K562 (cell line): ENCODE measurements around the gene MYOCD. TPM values are rescaled to one million over a fixed set of nuclear protein-coding genes. Genes with fewer than 3 reads are reported as not detected.

ENCODE experiments used
- ATAC-seq: fragments of 200-7000 bp; cut with Tn5 transposase; 3 replicates; pipeline ENCODE4 v1.9.1; 2020; ENCODE audit warnings: moderate library complexity
- BruUV-seq: library from RNA; stranded (reverse); fragments of 400-500 nt; replicated peaks from 2 replicates; lab custom pipeline; 2021; lab: Mats Ljungman, UMichigan
- CTCF ChIA-PET: fragments of 300-600 bp; formaldehyde crosslinking; extraction: SDS; loops from one replicate; lab custom pipeline; 2021; ENCODE audit warnings: low intra/inter-chr PET ratio; lab: Yijun Ruan, JAX
- POLR2A ChIA-PET: fragments of 300-600, 350-650 bp; sonication (Branson Sonifier 250); formaldehyde crosslinking; extraction: SDS; loops from one replicate; lab custom pipeline; 2021; ENCODE audit warnings: antibody characterized with exemption, inconsistent platforms; lab: Yijun Ruan, JAX
- DNase-seq, 4 experiments: peaks; one replicate each; pipeline versions ENCODE4 v3.0.0 to v3.0.0-alpha.2; 2011 to 2018; ENCODE audit warnings: low spot score in 3 of 4, mixed read lengths in 3 of 4; ENCODE audit errors: extremely low read depth in 1 of 4
- FAIRE-seq: peaks from 2 replicates; lab custom pipeline; 2011; peaks lifted over from hg19 to GRCh38; lab: Jason Lieb, UNC
- H2AFZ ChIP-seq: 2 replicates; pipeline ENCODE4 v1.6.0; 2011; ENCODE audit warnings: low read depth, low read length, control low read depth, inconsistent platforms
- H3K27ac ChIP-seq: fragments of 200-600 bp; 3 replicates; pipeline ENCODE4 v1.8.0; 2011; ENCODE audit warnings: low read depth, mild to moderate bottlenecking, control low read depth, inconsistent platforms, low read length, moderate library complexity, mixed read lengths; ENCODE audit errors: extremely low read depth
- H3K27me3 ChIP-seq, 2 experiments: fragments of 300-600 bp in 1 of 2; 2 replicates in 1 of 2; 3 replicates in 1 of 2; pipeline versions ENCODE4 v1.6.0 to v1.8.0; 2011; ENCODE audit warnings: inconsistent platforms in 2 of 2, low read length in 2 of 2, mild to moderate bottlenecking in 1 of 2, mixed read lengths in 1 of 2, moderate library complexity in 1 of 2; ENCODE audit not compliant: control insufficient read depth in 2 of 2, insufficient read depth in 2 of 2
- H3K36me3 ChIP-seq: fragments of 300-600 bp; 3 replicates; pipeline ENCODE4 v1.8.0; 2011; ENCODE audit warnings: mild to moderate bottlenecking, low read length, inconsistent platforms; ENCODE audit not compliant: control insufficient read depth, insufficient read depth
- H3K4me1 ChIP-seq, 2 experiments: fragments of 200-600 bp in 1 of 2; replicated peaks in 1 of 2; 2 replicates in 1 of 2; 3 replicates in 1 of 2; pipeline versions ENCODE4 v1.5.1 to v1.8.0; 2011; ENCODE audit warnings: inconsistent platforms in 2 of 2, low read length in 2 of 2, mild to moderate bottlenecking in 1 of 2, mixed read lengths in 1 of 2, moderate library complexity in 1 of 2; ENCODE audit not compliant: control insufficient read depth in 2 of 2, insufficient read depth in 2 of 2
- H3K4me2 ChIP-seq: 2 replicates; pipeline ENCODE4 v1.6.1; 2011; ENCODE audit warnings: low read length, control low read depth, inconsistent platforms, mixed read lengths; ENCODE audit not compliant: insufficient read depth
- H3K4me3 ChIP-seq: fragments of 200-600 bp; sonication (generic), shearing (Covaris generic); 2 replicates; pipeline ENCODE4 v1.5.1; 2016; ENCODE audit warnings: control low read depth, inconsistent platforms
- H3K79me2 ChIP-seq: fragments of 200-600 bp; 3 replicates; pipeline ENCODE4 v1.8.0; 2011; ENCODE audit warnings: low read length, inconsistent platforms; ENCODE audit not compliant: control insufficient read depth, insufficient read depth
- H3K9ac ChIP-seq, 2 experiments: 2 replicates each; pipeline versions ENCODE4 v1.6.0 to v1.6.1; 2011; ENCODE audit warnings: low read depth in 2 of 2, low read length in 2 of 2, control low read depth in 1 of 2, inconsistent platforms in 1 of 2, mild to moderate bottlenecking in 1 of 2, mixed read lengths in 1 of 2; ENCODE audit not compliant: insufficient read depth in 1 of 2
- H3K9me1 ChIP-seq: one replicate; pipeline ENCODE4 v1.6.0; 2011; ENCODE audit warnings: inconsistent platforms, mild to moderate bottlenecking, low read length, moderate library complexity; ENCODE audit not compliant: control insufficient read depth, insufficient read depth
- H3K9me3 ChIP-seq: replicated peaks from 2 replicates; pipeline ENCODE4 v1.5.1; 2011; ENCODE audit warnings: low read depth, low read length, inconsistent platforms; ENCODE audit not compliant: control insufficient read depth, insufficient read depth
- H4K20me1 ChIP-seq: replicated peaks from 2 replicates; pipeline ENCODE4 v1.6.1; 2011; ENCODE audit warnings: low read length, inconsistent platforms, mixed read lengths; ENCODE audit not compliant: control insufficient read depth, insufficient read depth
- ATF7 ChIP-seq: fragments of 450-650 bp; IDR thresholded peaks from 2 replicates; pipeline ENCODE4 v1.7.1; 2014; ENCODE audit warnings: mild to moderate bottlenecking, moderate library complexity
- GABPB2 ChIP-seq: fragments of 250-450 bp; sonication (Bioruptor Pico); conservative IDR thresholded peaks from 2 replicates; pipeline ENCODE4 v1.5.1; 2021; ENCODE audit warnings: mild to moderate bottlenecking
- KDM1A ChIP-seq, 2 experiments: fragments of 450-650 bp; IDR thresholded peaks; 2 replicates each; pipeline ENCODE4 v1.6.1; 2016; ENCODE audit warnings: mild to moderate bottlenecking in 2 of 2
- RBM34 ChIP-seq: fragments of 200-400 bp; formaldehyde crosslinking; IDR thresholded peaks from 2 replicates; pipeline ENCODE4 v1.6.1; 2018; ENCODE audit warnings: low read length, borderline replicate concordance; ENCODE audit not compliant: insufficient read depth
- SAP30 ChIP-seq: fragments of 200-600 bp; sonication (generic); IDR thresholded peaks from 2 replicates; pipeline ENCODE4 v1.6.1; 2012; ENCODE audit warnings: borderline replicate concordance, low read depth, mild to moderate bottlenecking, moderate library complexity, low read length, control low read depth, inconsistent platforms; ENCODE audit not compliant: insufficient read depth, poor library complexity, severe bottlenecking
- SIN3B ChIP-seq: fragments of 450-650 bp; IDR thresholded peaks from 2 replicates; pipeline ENCODE4 v1.6.1; 2017; ENCODE audit warnings: low read depth, mild to moderate bottlenecking, moderate library complexity
- ZNF263 ChIP-seq: sonication (generic); formaldehyde crosslinking; IDR thresholded peaks from 2 replicates; pipeline ENCODE4 v1.8.0; 2022; ENCODE audit warnings: mild to moderate bottlenecking, missing genetic modification reagents, borderline replicate concordance
- ZNF316 ChIP-seq: fragments of 450-650 bp; IDR thresholded peaks from 2 replicates; pipeline ENCODE4 v1.6.1; 2016
- WGBS: fragments of 100-300 bp; shearing (Covaris generic); methylation state at CpG from one replicate; pipeline ENCODE4 v1.1.6; 2016; ENCODE audit warnings: low coverage, mixed read lengths; ENCODE audit not compliant: insufficient coverage; ENCODE audit errors: missing lambda C conversion rate; 5-methylcytosine and 5-hydroxymethylcytosine counted together
- in situ Hi-C: fragments of 300-500 bp; cut with MboI; formaldehyde crosslinking; loops from 4 replicates; pipeline ENCODE4 v1.15.0; 2018; ENCODE audit warnings: inconsistent platforms, mixed read lengths
- intact Hi-C: fragments of 100-400 bp; cut with micrococcal nuclease; formaldehyde crosslinking; loops from 2 replicates; pipeline ENCODE4 v1.14.2; 2022
- polyA plus RNA-seq, 8 experiments: library from polyadenylated mRNA; depleted of rRNA in 4 of 8; stranded (reverse) in 5 of 8; unstranded in 3 of 8; fragments of >200 nt; fragmentation: Nextera tagmentation in 2 of 8; fragmentation: Illumina TruSeq in 1 of 8; extraction: Ambion mirVana in 2 of 8; extraction: Trizol in 1 of 8; gene quantifications; 2 replicates each; pipeline versions ENCODE4 v1.2.1 to v1.2.3, GENCODE V29; 2011 to 2014; ENCODE audit warnings: inconsistent platforms in 1 of 8, missing spikeins in 1 of 8
- total RNA-seq, 7 experiments: library from RNA; depleted of rRNA in 6 of 7; stranded (reverse); fragments of >200 nt in 6 of 7; fragmentation: Illumina TruSeq in 2 of 7; extraction: Trizol in 2 of 7; gene quantifications; 2 replicates each; pipeline versions ENCODE4 v1.2.1 to v1.2.3, GENCODE V29; 2011 to 2021; ENCODE audit warnings: low replicate concordance in 1 of 7
- TF ChIP-seq, protein P1 (sequence below): fragments of 250-450 bp; sonication (Bioruptor Pico); IDR thresholded peaks from 2 replicates; pipeline ENCODE4 v1.8.0; 2022; ENCODE audit warnings: moderate library complexity, mild to moderate bottlenecking, inconsistent platforms

MYOCD gene
- total and polyA plus RNA-seq, 9 of the 15 experiments (the other 6 are each of a cell fraction or from before 2014, with no cell fraction given) = not detected

DNA sequence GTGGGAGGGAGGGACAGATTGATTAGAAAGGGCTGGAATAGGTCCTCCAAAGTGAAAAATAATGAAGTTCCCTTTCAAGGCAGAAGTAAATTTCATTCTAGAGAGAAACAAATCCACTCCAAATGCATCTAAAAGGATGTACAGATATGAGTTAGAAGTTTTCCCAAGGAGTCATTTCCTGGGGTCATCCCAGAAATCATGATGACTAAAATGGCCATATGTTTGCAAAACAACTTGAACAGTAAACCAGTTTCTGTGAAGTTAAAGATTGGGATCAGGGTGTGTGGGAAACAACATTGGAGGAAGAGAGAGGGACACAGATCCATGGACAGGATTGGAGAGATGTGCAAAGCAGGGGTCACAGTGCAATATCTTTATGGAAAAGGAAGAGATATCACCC lies 91.1 kb downstream of the MYOCD start (continued):
- TF ChIP-seq KDM1A (IDR thresholded peaks at IDR 0.05) = no peak
- no peak for TF ChIP-seq RBM34
- TF ChIP-seq ATF7 = no peak

DNA sequence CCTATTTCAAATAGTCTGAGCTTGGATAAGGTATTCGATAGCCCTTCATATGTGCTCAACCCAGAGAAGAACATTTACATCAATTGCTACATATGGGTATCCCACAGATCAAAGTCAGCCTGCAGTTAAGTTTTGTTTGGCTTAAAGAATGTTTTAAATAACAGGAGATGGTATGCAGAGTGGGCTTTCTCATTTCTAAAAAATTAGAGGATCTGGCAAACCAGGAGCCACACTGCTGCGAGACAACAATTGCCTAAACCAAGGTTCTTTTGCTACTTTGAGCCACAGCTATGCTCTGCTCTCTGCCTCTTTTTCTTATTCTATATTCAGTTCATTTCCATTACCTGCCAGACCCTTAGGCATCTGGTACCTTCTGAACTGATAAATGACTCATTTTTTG lies 93.4 kb downstream of the MYOCD start:
- no peak for TF ChIP-seq ZNF316
- no peak for TF ChIP-seq GABPB2 (CRISPR knock-in tag)
- no peak for TF ChIP-seq SAP30
- TF ChIP-seq, protein P1, sequence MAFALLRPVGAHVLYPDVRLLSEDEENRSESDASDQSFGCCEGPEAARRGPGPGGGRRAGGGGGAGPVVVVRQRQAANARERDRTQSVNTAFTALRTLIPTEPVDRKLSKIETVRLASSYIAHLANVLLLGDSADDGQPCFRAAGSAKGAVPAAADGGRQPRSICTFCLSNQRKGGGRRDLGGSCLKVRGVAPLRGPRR = no peak
- TF ChIP-seq ZNF263 (CRISPR knock-in tag) = no peak
- TF ChIP-seq SIN3B = no peak
- Histone ChIP-seq H3K9ac (no peak overlapping the region), H3K27me3 (no peaks in the 10 kb centered on the region; a peak in 1 of 5 replicates), H2AFZ (no peak overlapping the region), H3K36me3 (no peaks in the 10 kb centered on the region), H3K4me3 (no peak overlapping the region), H3K9me1 (no peaks in the 10 kb centered on the region), H3K9me3 (no peaks in the 10 kb centered on the region), H3K27ac (no peak overlapping the region), H3K4me2 (no peak overlapping the region), H4K20me1 (no peaks in the 10 kb centered on the region), H3K4me1 (no peaks in the 10 kb centered on the region), H3K79me2 (no peaks in the 10 kb centered on the region)
- no TSS peak for BruUV-seq
- in situ Hi-C loops (no loop called here), intact Hi-C loops (no loop called here)
- 0% methylated on average over 2 of the region's 2 CpGs for WGBS
- ChIA-PET CTCF (no interaction called here), POLR2A (no interaction called here)
- ATAC-seq (no peak), FAIRE-seq (no peak), DNase-seq (no peak)
